Heart left ventricle (tissue), 16 donors: ENCODE measurements around the gene TRIM34. TPM values are rescaled to one million over a fixed set of nuclear protein-coding genes. Genes with fewer than 3 reads are reported as not detected.

Source experiments
- ATAC-seq, 4 donors: fragments of 200-7000 bp; cut with Tn5 transposase; one replicate each; pipeline ENCODE4 v1.9.1; 2020 to 2022; ENCODE audit warnings: moderate library complexity in 4 of 4, mild to moderate bottlenecking in 3 of 4, moderate number of reproducible peaks in 1 of 4
- DNase-seq, 5 donors: peaks; one replicate each; pipeline ENCODE4 v3.0.0-alpha.2; 2020
- H3K27ac ChIP-seq, 12 donors: fragments of 200-600 bp; sonication (generic) in 4 of 12; one replicate each; pipeline versions ENCODE4 v1.5.0 to v1.8.0; 2016 to 2022; ENCODE audit warnings: mild to moderate bottlenecking in 2 of 12
- H3K27me3 ChIP-seq, 9 donors: fragments of 200-600 bp; sonication (generic) in 2 of 9; one replicate each; pipeline versions ENCODE4 v1.5.1 to v1.8.0; 2016 to 2022; ENCODE audit warnings: mild to moderate bottlenecking in 3 of 9
- H3K36me3 ChIP-seq, 9 donors: fragments of 200-600 bp; sonication (generic) in 2 of 9; one replicate each; pipeline versions ENCODE4 v1.5.0 to v1.8.0; 2018 to 2022; ENCODE audit warnings: mild to moderate bottlenecking in 2 of 9
- H3K4me1 ChIP-seq, 12 donors: fragments of 200-600 bp; sonication (generic) in 4 of 12; one replicate each; pipeline versions ENCODE4 v1.5.0 to v1.8.0; 2016 to 2022; ENCODE audit warnings: mild to moderate bottlenecking in 3 of 12
- H3K4me3 ChIP-seq, 12 donors: fragments of 200-600 bp; sonication (generic) in 4 of 12; one replicate each; pipeline versions ENCODE4 v1.5.0 to v1.8.0; 2017 to 2022; ENCODE audit warnings: mild to moderate bottlenecking in 9 of 12, moderate library complexity in 4 of 12
- H3K9me3 ChIP-seq, 12 donors: fragments of 200-600 bp; sonication (generic) in 4 of 12; one replicate each; pipeline versions ENCODE4 v1.5.0 to v1.8.0; 2016 to 2022; ENCODE audit warnings: mild to moderate bottlenecking in 1 of 12
- POLR2A ChIP-seq, 2 donors: fragments of 450-650 bp; IDR thresholded peaks; one replicate each; pipeline ENCODE4 v1.6.1; 2017; ENCODE audit warnings: antibody characterized with exemption in 2 of 2, mild to moderate bottlenecking in 2 of 2, moderate library complexity in 2 of 2
- WGBS, 4 donors: extraction: QIAGEN DNeasy Blood & Tissue Kit in 2 of 4; methylation state at CpG; one replicate each; pipeline versions ENCODE4 v1.1.5 to v1.1.7; 2013 to 2018; 5-methylcytosine and 5-hydroxymethylcytosine counted together
- intact Hi-C, 10 donors: fragments of 100-400 bp; cut with DNase I; formaldehyde crosslinking; loops; one replicate each; pipeline versions ENCODE4 v1.11.1 to v1.14.2; 2022
- polyA plus RNA-seq, 2 donors: library from polyadenylated mRNA; stranded (reverse); fragments of 200-250 nt; gene quantifications; one replicate each; pipeline ENCODE4 v1.2.3, GENCODE V29; 2013
- total RNA-seq, 9 donors: library from RNA; depleted of rRNA in 2 of 9; stranded (reverse); fragments of >200 nt in 2 of 9; fragmentation: NEBNext Ultra II Directional in 3 of 9; extraction: Animal tissue kit (Norgen Biotek cat#: 25700) in 3 of 9; gene quantifications; one replicate each; pipeline versions ENCODE4 v1.1.0 to v1.2.4, GENCODE V29; 2016 to 2023
- TF ChIP-seq, protein P1 (sequence below), 12 donors: fragments of 200-600 bp; sonication (generic) in 4 of 12; IDR thresholded peaks; one replicate each; pipeline versions ENCODE4 v1.5.0 to v1.8.0; 2018 to 2022; ENCODE audit warnings: antibody characterized with exemption in 12 of 12, mild to moderate bottlenecking in 5 of 12
- donor health status: ischemic (EF 13 %, LVEDD 7.1; RV severe dilation, severe dysfunction).
- donor health status: healthy with polysubstance abuse.
- donor health status: DM: no; HTN: yes; CAD: no.
- donor health status: DM: no; HTN: no; CAD: no.
- donor health status: ischemic (EF 25% LVEDD 6.9; RV normal size, moderate dysfunction).
- donor health status: ischemic (EF 25% LVEDD 5.7; RV mildly dilated, moderate dysfunction).
- donor health status: healthy.
- donor health status: DM: yes; HTN: yes; CAD: no.
- donor health status: ischemic (EF 35%, LVEDD 5.7; RV mildly dilated, moderate dysfunction).
- donor health status: nonischemic (EF 11% LVEDD 7.7; RV severe dilation, severe dysfunction).
- donor health status: DM: yes; HTN: yes; CAD: no.
- donor health status: PGD.
- donor health status: ischemic (EF 29% LVEDD 5.4; RV normal size, mild dysfunction).
- donor health status: nonischemic (EF 23%, LVEDD 6.1; RV moderate dilation, normal function).

TRIM34 gene
- total and polyA plus RNA-seq, 11 donors, result 0.72 to 9.1 (median 1.6) TPM

DNA sequence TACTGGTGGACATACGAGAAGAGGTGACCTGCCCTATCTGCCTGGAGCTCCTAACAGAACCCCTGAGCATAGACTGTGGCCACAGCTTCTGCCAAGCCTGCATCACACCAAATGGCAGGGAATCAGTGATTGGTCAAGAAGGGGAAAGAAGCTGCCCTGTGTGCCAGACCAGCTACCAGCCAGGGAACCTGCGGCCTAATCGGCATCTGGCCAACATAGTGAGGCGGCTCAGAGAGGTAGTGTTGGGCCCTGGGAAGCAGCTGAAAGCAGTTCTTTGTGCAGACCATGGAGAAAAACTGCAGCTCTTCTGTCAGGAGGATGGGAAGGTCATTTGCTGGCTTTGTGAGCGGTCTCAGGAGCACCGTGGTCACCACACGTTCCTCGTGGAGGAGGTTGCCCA lies 21.5 kb upstream of the TRIM34 start:
- peaks cover 0 to 6% (median 0%) of the 10 kb centered on the region in 12 donors for H3K4me1 ChIP-seq
- DNase-seq (no peak), ATAC-seq (no peak)
- H3K9me3 ChIP-seq, result no peaks in the 10 kb centered on the region
- intact Hi-C loops, result loop anchor here in 4 of 10 donors (10.0 kb wide), 1 partner anchor 201 kb away; the partner anchor contains the start of gene OR52N2 (in 4 of the 4)
- H3K27me3 ChIP-seq, result no peaks in the 10 kb centered on the region
- peaks cover 0 to 5% (median 0%) of the 10 kb centered on the region in 9 donors for H3K36me3 ChIP-seq
- H3K27ac ChIP-seq, result no peak overlapping the region
- no peak overlapping the region for H3K4me3 ChIP-seq
- 93 to 96% (median 93%) methylated on average over 8 of the region's 8 CpGs for WGBS, 4 donors
- TF ChIP-seq, protein P1, sequence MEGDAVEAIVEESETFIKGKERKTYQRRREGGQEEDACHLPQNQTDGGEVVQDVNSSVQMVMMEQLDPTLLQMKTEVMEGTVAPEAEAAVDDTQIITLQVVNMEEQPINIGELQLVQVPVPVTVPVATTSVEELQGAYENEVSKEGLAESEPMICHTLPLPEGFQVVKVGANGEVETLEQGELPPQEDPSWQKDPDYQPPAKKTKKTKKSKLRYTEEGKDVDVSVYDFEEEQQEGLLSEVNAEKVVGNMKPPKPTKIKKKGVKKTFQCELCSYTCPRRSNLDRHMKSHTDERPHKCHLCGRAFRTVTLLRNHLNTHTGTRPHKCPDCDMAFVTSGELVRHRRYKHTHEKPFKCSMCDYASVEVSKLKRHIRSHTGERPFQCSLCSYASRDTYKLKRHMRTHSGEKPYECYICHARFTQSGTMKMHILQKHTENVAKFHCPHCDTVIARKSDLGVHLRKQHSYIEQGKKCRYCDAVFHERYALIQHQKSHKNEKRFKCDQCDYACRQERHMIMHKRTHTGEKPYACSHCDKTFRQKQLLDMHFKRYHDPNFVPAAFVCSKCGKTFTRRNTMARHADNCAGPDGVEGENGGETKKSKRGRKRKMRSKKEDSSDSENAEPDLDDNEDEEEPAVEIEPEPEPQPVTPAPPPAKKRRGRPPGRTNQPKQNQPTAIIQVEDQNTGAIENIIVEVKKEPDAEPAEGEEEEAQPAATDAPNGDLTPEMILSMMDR (IDR thresholded peaks at IDR 0.05), result no peak
- no peak for TF ChIP-seq POLR2A (IDR thresholded peaks at IDR 0.05)

DNA sequence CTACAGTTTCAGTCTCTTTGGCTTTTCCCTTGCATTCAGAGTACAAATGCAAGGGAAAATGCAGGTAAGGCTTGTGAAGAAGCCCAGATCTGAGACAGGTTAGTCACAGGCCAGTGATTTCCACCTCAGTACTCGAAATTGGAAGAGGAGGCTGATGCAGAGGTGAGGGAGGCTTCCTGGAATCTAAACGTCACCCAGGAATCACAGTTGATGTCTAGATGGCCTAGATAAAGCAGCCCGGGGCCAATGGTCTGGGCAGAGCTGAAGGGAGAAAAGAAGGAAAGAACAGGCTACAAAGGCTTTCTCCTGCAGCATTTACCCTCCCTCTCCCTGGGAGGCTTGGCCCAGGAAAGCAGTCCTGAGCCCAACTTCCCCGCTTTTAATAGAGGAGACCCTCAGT lies 19.9 kb upstream of the TRIM34 start:
- Histone ChIP-seq H3K9me3 (no peaks in the 10 kb centered on the region), H3K27me3 (no peaks in the 10 kb centered on the region), H3K36me3 (peaks cover 0 to 5% (median 0%) of the 10 kb centered on the region in 9 donors), H3K4me1 (peaks cover 0 to 6% (median 0%) of the 10 kb centered on the region in 12 donors), H3K27ac (no peak overlapping the region), H3K4me3 (no peak overlapping the region)
- DNase-seq (no peak), ATAC-seq (no peak)
- intact Hi-C loops, result loop anchor here in 4 of 10 donors (10.0 kb wide), 1 partner anchor 200 kb away; the partner anchor contains the start of gene OR52N2 (in 4 of the 4)
- TF ChIP-seq, protein P1 (IDR thresholded peaks at IDR 0.05), result no peak
- no peak for TF ChIP-seq POLR2A (IDR thresholded peaks at IDR 0.05)
- WGBS, 4 donors, result 82 to 86% (median 83%) methylated on average over 4 of the region's 4 CpGs

DNA sequence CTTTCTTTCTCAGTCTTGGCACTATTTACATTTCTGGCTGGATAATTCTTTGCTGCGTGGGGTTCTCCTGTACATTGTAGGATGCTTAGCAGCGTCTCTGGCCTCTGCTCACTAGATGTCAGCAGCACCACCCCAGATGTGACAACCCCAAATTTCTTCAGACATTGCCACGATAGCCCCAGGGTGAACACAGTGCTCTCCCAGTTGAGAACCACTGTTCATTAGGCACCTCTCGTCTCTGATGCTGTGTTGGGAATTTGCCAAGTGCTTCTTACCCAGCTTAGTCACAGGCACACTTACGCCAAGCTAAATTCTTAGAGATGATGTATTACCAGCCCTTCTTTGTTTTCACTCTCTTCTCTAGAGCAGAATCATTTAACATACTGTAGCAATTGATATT lies 19.0 kb upstream of the TRIM34 start:
- peaks cover 0 to 5% (median 0%) of the 10 kb centered on the region in 9 donors for H3K36me3 ChIP-seq
- no peak for DNase-seq
- intact Hi-C loops, result loop anchor here in 4 of 10 donors (10.0 kb wide), 1 partner anchor 199 kb away; the partner anchor contains the start of gene OR52N2 (in 4 of the 4)
- TF ChIP-seq, protein P1 (IDR thresholded peaks at IDR 0.05), result no peak
- no peak for TF ChIP-seq POLR2A (IDR thresholded peaks at IDR 0.05)
- 77 to 84% (median 82%) methylated on average over 5 of the region's 5 CpGs for WGBS, 4 donors
- H3K27me3 ChIP-seq, result no peaks in the 10 kb centered on the region
- H3K9me3 ChIP-seq, result no peaks in the 10 kb centered on the region
- ATAC-seq, result no peak
- no peak overlapping the region for H3K4me3 ChIP-seq
- peaks cover 0 to under 1% (median 0%) of the 10 kb centered on the region in 12 donors for H3K4me1 ChIP-seq
- H3K27ac ChIP-seq, result no peak overlapping the region

DNA sequence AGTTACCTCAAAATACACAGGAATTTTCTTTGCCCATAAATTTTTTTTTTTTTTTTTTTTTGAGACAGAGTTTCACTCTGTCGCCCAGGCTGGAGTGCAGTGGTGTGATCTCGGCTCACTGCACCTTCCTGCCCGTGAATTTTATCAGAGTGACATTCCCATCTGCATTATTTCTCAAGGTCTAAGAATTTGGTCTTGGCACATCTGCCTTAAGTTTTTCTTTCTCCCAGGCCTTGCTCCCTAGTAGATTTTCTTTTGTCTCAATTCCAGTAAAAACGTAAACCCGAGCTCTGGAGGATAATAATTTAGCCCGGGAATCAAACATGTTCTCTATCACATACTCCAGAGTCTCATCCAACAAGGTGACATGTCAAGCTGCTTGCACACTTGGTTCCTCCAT lies 16.0 kb upstream of the TRIM34 start:
- TF ChIP-seq, protein P1 (IDR thresholded peaks at IDR 0.05), result no peak
- no peak for TF ChIP-seq POLR2A (IDR thresholded peaks at IDR 0.05)
- H3K4me1 ChIP-seq, result no peaks in the 10 kb centered on the region
- DNase-seq (no peak), ATAC-seq (no peak)
- WGBS, 4 donors, result 73 to 85% (median 79%) methylated on average over 6 of the region's 6 CpGs
- no peaks in the 10 kb centered on the region for H3K9me3 ChIP-seq
- intact Hi-C loops, result loop anchor here in 4 of 10 donors (10.0 kb wide), 1 partner anchor 196 kb away; the partner anchor contains the start of gene OR52N2 (in 4 of the 4)
- peaks cover 0 to 5% (median 0%) of the 10 kb centered on the region in 9 donors for H3K36me3 ChIP-seq
- H3K27ac ChIP-seq, result no peak overlapping the region
- no peak overlapping the region for H3K4me3 ChIP-seq
- H3K27me3 ChIP-seq, result no peaks in the 10 kb centered on the region
